A549 (cell line): Measurements from ENCODE around the gene GPRIN2. TPM values are rescaled to one million over a fixed set of nuclear protein-coding genes. Genes with fewer than 3 reads are reported as not detected.

Experiments
- ATAC-seq, 2 experiments: fragments of 200-7000 bp in 1 of 2; fragments of >200 bp in 1 of 2; cut with Nextera tagmentation in 1 of 2; cut with Tn5 transposase in 1 of 2; 3 replicates each; pipeline versions ENCODE4 v1.8.0 to v1.9.1; 2018 to 2020; ENCODE audit warnings: mild to moderate bottlenecking in 1 of 2, moderate library complexity in 1 of 2
- CTCF ChIA-PET: fragments of 300-600 bp; sonication (Branson Sonifier 250); formaldehyde crosslinking; extraction: SDS; loops from one replicate; lab custom pipeline; 2021; ENCODE audit warnings: antibody characterized with exemption, inconsistent platforms; lab: Yijun Ruan, JAX
- POLR2A ChIA-PET: fragments of 350-600 bp; formaldehyde crosslinking; extraction: SDS; loops from one replicate; lab custom pipeline; 2021; ENCODE audit warnings: antibody characterized with exemption, inconsistent platforms; lab: Yijun Ruan, JAX
- DNase-seq, 2 experiments: peaks; one replicate each; pipeline versions ENCODE4 v3.0.0 to v3.0.0-alpha.2; 2011 to 2016; ENCODE audit warnings: low read depth in 1 of 2, low spot score in 1 of 2
- FAIRE-seq: peaks from 2 replicates; lab custom pipeline; 2011; peaks lifted over from hg19 to GRCh38; lab: Jason Lieb, UNC
- H3K27ac ChIP-seq, 2 experiments: fragments of >200 bp; sonication (Bioruptor Twin); formaldehyde crosslinking; 3 replicates each; pipeline ENCODE4 v1.5.1; 2016 to 2017
- H3K4me1 ChIP-seq: fragments of >200 bp; sonication (Bioruptor Twin); formaldehyde crosslinking; 3 replicates; pipeline ENCODE4 v1.6.1; 2016
- H3K4me2 ChIP-seq: fragments of >200 bp; sonication (Bioruptor Twin); formaldehyde crosslinking; 3 replicates; pipeline ENCODE4 v1.6.1; 2016
- H3K4me3 ChIP-seq: fragments of >200 bp; sonication (Bioruptor Twin); formaldehyde crosslinking; 3 replicates; pipeline ENCODE4 v1.5.1; 2016
- H3K9me3 ChIP-seq: fragments of >200 bp; sonication (Bioruptor Twin); formaldehyde crosslinking; 3 replicates; pipeline ENCODE4 v1.6.1; 2016
- BCL3 ChIP-seq: fragments of >200 bp; sonication (Bioruptor Twin); formaldehyde crosslinking; IDR thresholded peaks from 3 replicates; pipeline ENCODE4 v1.6.1; 2016
- CBX2 ChIP-seq: fragments of 200-600 bp; sonication (generic); IDR thresholded peaks from 2 replicates; pipeline ENCODE4 v1.6.1; 2016; ENCODE audit warnings: low read depth, mild to moderate bottlenecking, borderline replicate concordance
- CBX8 ChIP-seq: fragments of 200-600 bp; sonication (generic); IDR thresholded peaks from 2 replicates; pipeline ENCODE4 v1.6.1; 2016
- CEBPB ChIP-seq, 2 experiments: fragments of >200 bp in 1 of 2; sonication (Bioruptor Twin) in 1 of 2; formaldehyde crosslinking in 1 of 2; IDR thresholded peaks; 2 replicates each; pipeline ENCODE4 v1.6.1; 2012 to 2016
- CHD2 ChIP-seq: fragments of 150-350 bp; IDR thresholded peaks from 2 replicates; pipeline ENCODE4 v1.6.1; 2014; ENCODE audit warnings: low read length; ENCODE audit not compliant: partially characterized antibody
- CHD4 ChIP-seq: fragments of 200-600 bp; sonication (generic); IDR thresholded peaks from 2 replicates; pipeline ENCODE4 v1.6.1; 2016; ENCODE audit warnings: antibody characterized with exemption, mild to moderate bottlenecking, borderline replicate concordance
- ESRRA ChIP-seq: fragments of 150-350 bp; IDR thresholded peaks from 2 replicates; pipeline ENCODE4 v1.6.1; 2014; ENCODE audit warnings: mild to moderate bottlenecking, low read length, borderline replicate concordance
- FOSB ChIP-seq: fragments of 250-450 bp; sonication (Bioruptor Pico); IDR thresholded peaks from 2 replicates; pipeline ENCODE4 v1.5.0; 2020; ENCODE audit warnings: mild to moderate bottlenecking, moderate library complexity
- FOSL2 ChIP-seq, 2 experiments: fragments of 450-650 bp in 1 of 2; fragments of >200 bp in 1 of 2; sonication (Bioruptor Twin) in 1 of 2; formaldehyde crosslinking; IDR thresholded peaks; 2 replicates each; pipeline versions ENCODE4 v1.5.0 to v1.6.1; 2016 to 2020; ENCODE audit warnings: mild to moderate bottlenecking in 1 of 2, moderate library complexity in 1 of 2
- FOXS1 ChIP-seq: fragments of 250-450 bp; sonication (Bioruptor Pico); IDR thresholded peaks from 2 replicates; pipeline ENCODE4 v1.5.0; 2020; ENCODE audit warnings: mild to moderate bottlenecking, moderate library complexity
- HEYL ChIP-seq: fragments of 250-450 bp; sonication (Bioruptor Pico); IDR thresholded peaks from 2 replicates; pipeline ENCODE4 v1.8.0; 2021; ENCODE audit warnings: mild to moderate bottlenecking, moderate library complexity
- HOXA7 ChIP-seq: fragments of 250-450 bp; sonication (Bioruptor Pico); IDR thresholded peaks from 2 replicates; pipeline ENCODE4 v1.5.0; 2020; ENCODE audit warnings: mild to moderate bottlenecking, moderate library complexity
- HOXB13 ChIP-seq: fragments of 250-450 bp; sonication (Bioruptor Pico); IDR thresholded peaks from 2 replicates; pipeline ENCODE4 v1.5.0; 2020; ENCODE audit warnings: low read depth, mild to moderate bottlenecking, moderate library complexity
- JUN ChIP-seq, 2 experiments: fragments of >200 bp; sonication (Bioruptor Twin); formaldehyde crosslinking; IDR thresholded peaks; 2 replicates in 1 of 2; 3 replicates in 1 of 2; pipeline ENCODE4 v1.6.1; 2016 to 2017
- JUNB ChIP-seq: fragments of >200 bp; sonication (Bioruptor Twin); formaldehyde crosslinking; IDR thresholded peaks from 2 replicates; pipeline ENCODE4 v1.6.1; 2016
- KDM5A ChIP-seq: fragments of 200-600 bp; sonication (generic); IDR thresholded peaks from 2 replicates; pipeline ENCODE4 v1.6.1; 2016; ENCODE audit warnings: antibody characterized with exemption, mild to moderate bottlenecking
- MAFK ChIP-seq: fragments of 450-650 bp; IDR thresholded peaks from 2 replicates; pipeline ENCODE4 v1.6.1; 2014; ENCODE audit not compliant: partially characterized antibody
- MYC ChIP-seq: IDR thresholded peaks from 2 replicates; pipeline ENCODE4 v1.6.1; 2012; ENCODE audit warnings: mild to moderate bottlenecking, inconsistent platforms, low read length, improper control_type of control experiment, borderline replicate concordance
- NFE2L2 ChIP-seq: fragments of 150-350 bp; conservative IDR thresholded peaks from 2 replicates; pipeline ENCODE4 v1.6.1; 2014; ENCODE audit warnings: low read length
- NPAS2 ChIP-seq: fragments of 250-450 bp; sonication (Bioruptor Pico); IDR thresholded peaks from 2 replicates; pipeline ENCODE4 v1.8.0; 2022; ENCODE audit warnings: mild to moderate bottlenecking, moderate library complexity, borderline replicate concordance
- NR3C1 ChIP-seq: fragments of >200 bp; sonication (Bioruptor Twin); formaldehyde crosslinking; IDR thresholded peaks from 3 replicates; pipeline ENCODE4 v1.6.1; 2017
- RAD21 ChIP-seq, 2 experiments: fragments of >200 bp in 1 of 2; sonication (Bioruptor Twin) in 1 of 2; formaldehyde crosslinking in 1 of 2; IDR thresholded peaks in 1 of 2; conservative IDR thresholded peaks in 1 of 2; 2 replicates in 1 of 2; 3 replicates in 1 of 2; pipeline ENCODE4 v1.6.1; 2012 to 2018; ENCODE audit warnings: inconsistent platforms in 1 of 2
- RARB ChIP-seq: fragments of 250-450 bp; sonication (Bioruptor Pico); IDR thresholded peaks from 2 replicates; pipeline ENCODE4 v1.8.0; 2021; ENCODE audit warnings: mild to moderate bottlenecking, moderate library complexity
- RFX5 ChIP-seq: fragments of 450-650 bp; IDR thresholded peaks from 2 replicates; pipeline ENCODE4 v1.7.1; 2014; ENCODE audit warnings: antibody characterized with exemption, mild to moderate bottlenecking, moderate library complexity
- SREBF2 ChIP-seq: fragments of 450-650 bp; IDR thresholded peaks from 2 replicates; pipeline ENCODE4 v1.6.1; 2014; ENCODE audit warnings: mild to moderate bottlenecking, moderate library complexity
- ZC3H11A ChIP-seq: fragments of 450-650 bp; IDR thresholded peaks from 2 replicates; pipeline ENCODE4 v1.6.1; 2014; ENCODE audit warnings: antibody characterized with exemption, mild to moderate bottlenecking
- ZFP36 ChIP-seq: fragments of 450-650 bp; IDR thresholded peaks from 2 replicates; pipeline ENCODE4 v1.6.1; 2014; ENCODE audit warnings: borderline replicate concordance; ENCODE audit not compliant: partially characterized antibody
- ZSCAN20 ChIP-seq: fragments of 250-450 bp; sonication (Bioruptor Pico); IDR thresholded peaks from 2 replicates; pipeline ENCODE4 v1.8.0; 2022; ENCODE audit warnings: mild to moderate bottlenecking, moderate library complexity
- WGBS: methylation state at CpG from one replicate; pipeline ENCODE4 v1.1.6; 2017; ENCODE audit errors: missing lambda C conversion rate; 5-methylcytosine and 5-hydroxymethylcytosine counted together
- polyA plus RNA-seq, 4 experiments: library from polyadenylated mRNA; depleted of rRNA in 3 of 4; stranded (reverse); fragments of >200 nt; fragmentation: RNase III in 1 of 4; extraction: RNeasy Plus Mini Kit Qiagen cat#74134 plus additional on column Dnase treatment in 1 of 4; gene quantifications; 2 replicates in 3 of 4; 3 replicates in 1 of 4; pipeline ENCODE4 v1.2.3, GENCODE V29; 2011 to 2017
- TF ChIP-seq, protein P1 (sequence below): fragments of 250-450 bp; sonication (Bioruptor Pico); IDR thresholded peaks from 2 replicates; pipeline ENCODE4 v1.5.0; 2021; ENCODE audit warnings: mild to moderate bottlenecking, moderate library complexity, borderline replicate concordance
- TF ChIP-seq, protein P2 (sequence below): IDR thresholded peaks from 2 replicates; pipeline ENCODE4 v1.6.1; 2012
- TF ChIP-seq, protein P3 (sequence below): IDR thresholded peaks from 2 replicates; pipeline ENCODE4 v1.6.1; 2012

Gene GPRIN2
- polyA plus RNA-seq, 2 of the 4 experiments (the other 2 are of a cell fraction), result 8.8 to 29.9 TPM

DNA sequence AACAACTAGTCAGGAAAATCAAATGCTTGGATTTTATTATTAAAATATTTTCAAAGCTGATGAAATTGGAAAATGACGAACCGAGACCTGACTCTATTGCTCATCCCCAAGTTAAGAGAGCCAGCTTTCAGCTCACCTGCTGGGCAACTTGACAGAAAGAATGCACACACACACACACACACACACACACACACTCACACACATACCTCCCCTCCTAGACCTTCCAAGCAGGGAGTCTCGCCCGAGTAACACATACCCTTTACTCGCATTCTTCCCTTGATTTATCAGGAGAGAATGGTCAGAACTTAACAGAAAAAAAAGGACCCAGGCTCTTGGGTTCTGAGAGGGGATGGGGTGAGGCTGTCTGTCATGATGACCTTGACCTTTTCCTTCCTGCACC is 19.1 kb downstream of the GPRIN2 start:
- whole genome bisulfite sequencing, result 77% methylated on average over 5 of the region's 5 CpGs
- no peak for TF ChIP-seq CEBPB (IDR thresholded peaks at IDR 0.05)
- no peak for TF ChIP-seq MAFK
- TF ChIP-seq KDM5A, result no peak
- peak; percentile 28; the same call in 1 of the 2 replicates for TF ChIP-seq RARB (CRISPR knock-in tag)
- no peak for TF ChIP-seq CHD4
- 0 out of 2 replicates have a peak, but pooled peaks have one; percentile 8 for TF ChIP-seq HOXB13
- no peak for TF ChIP-seq FOXS1 (CRISPR knock-in tag)
- no peak for TF ChIP-seq ZC3H11A
- no peak for TF ChIP-seq MYC
- no peak for TF ChIP-seq HEYL (CRISPR knock-in tag)
- TF ChIP-seq RAD21 (conservative IDR thresholded peaks at IDR 0.05 in 1 of 2, IDR thresholded peaks at IDR 0.05 in 1 of 2), result no peak
- no peak for TF ChIP-seq JUNB
- TF ChIP-seq, protein P1, sequence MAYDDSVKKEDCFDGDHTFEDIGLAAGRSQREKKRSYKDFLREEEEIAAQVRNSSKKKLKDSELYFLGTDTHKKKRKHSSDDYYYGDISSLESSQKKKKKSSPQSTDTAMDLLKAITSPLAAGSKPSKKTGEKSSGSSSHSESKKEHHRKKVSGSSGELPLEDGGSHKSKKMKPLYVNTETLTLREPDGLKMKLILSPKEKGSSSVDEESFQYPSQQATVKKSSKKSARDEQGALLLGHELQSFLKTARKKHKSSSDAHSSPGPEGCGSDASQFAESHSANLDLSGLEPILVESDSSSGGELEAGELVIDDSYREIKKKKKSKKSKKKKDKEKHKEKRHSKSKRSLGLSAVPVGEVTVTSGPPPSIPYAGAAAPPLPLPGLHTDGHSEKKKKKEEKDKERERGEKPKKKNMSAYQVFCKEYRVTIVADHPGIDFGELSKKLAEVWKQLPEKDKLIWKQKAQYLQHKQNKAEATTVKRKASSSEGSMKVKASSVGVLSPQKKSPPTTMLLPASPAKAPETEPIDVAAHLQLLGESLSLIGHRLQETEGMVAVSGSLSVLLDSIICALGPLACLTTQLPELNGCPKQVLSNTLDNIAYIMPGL (CRISPR knock-in tag), result no peak
- TF ChIP-seq NPAS2 (CRISPR knock-in tag), result no peak
- Histone ChIP-seq H3K4me2 (peak overlapping the region; percentile 84), H3K27ac (peak overlapping the region; percentile 89 to 97), H3K4me3 (no peak overlapping the region), H3K4me1 (peaks cover 66% of the 10 kb centered on the region), H3K9me3 (no peaks in the 10 kb centered on the region)
- ChIA-PET POLR2A (interaction anchor here (3.2 to 5.1 kb wide), 2 partner anchors 11 to 14 kb away, joined by 11 to 77 read pairs; no protein-coding TSS in a partner anchor), CTCF (interaction anchor here (1.2 to 5.7 kb wide), 7 partner anchors 7 to 308 kb away, joined by 3 to 67 read pairs (median 4); no protein-coding TSS in a partner anchor)
- FAIRE-seq (no peak), DNase-seq (no peak), ATAC-seq (no peak)

DNA sequence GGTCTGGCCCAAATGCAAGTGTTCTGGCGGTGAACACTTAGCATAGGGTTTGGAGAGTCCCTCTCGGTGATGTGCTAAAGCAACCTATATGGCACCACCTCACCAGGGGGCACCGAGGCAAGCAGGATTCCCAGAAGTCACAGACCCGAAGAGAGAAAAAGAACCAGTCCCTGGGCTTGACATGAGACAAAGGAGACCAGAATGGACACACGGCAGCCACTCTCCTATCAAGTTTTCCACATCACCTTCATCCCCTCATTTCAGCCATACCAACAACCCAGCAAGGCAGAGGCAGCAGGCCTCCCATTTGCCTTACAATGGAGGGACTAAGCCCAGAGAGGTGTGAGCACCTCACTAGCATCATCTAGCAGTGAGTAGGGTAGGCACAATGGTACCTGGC is 19.7 kb downstream of the GPRIN2 start:
- ChIA-PET CTCF (interaction anchor here (0.7 to 5.7 kb wide), 5 partner anchors 9 to 1753 kb away, joined by 3 to 67 read pairs (median 4); no protein-coding TSS in a partner anchor), POLR2A (interaction anchor here (5.1 kb wide), 1 partner anchor 13 kb away, joined by 77 read pairs; no protein-coding TSS in a partner anchor)
- H3K27ac ChIP-seq, result peak overlapping the region; percentile 89 to 97
- H3K4me1 ChIP-seq, result peaks cover 66% of the 10 kb centered on the region
- no peak for TF ChIP-seq CBX8
- 0 out of 2 replicates have a peak, but pooled peaks have one; percentile 14 for TF ChIP-seq HOXB13
- no peaks in the 10 kb centered on the region for H3K9me3 ChIP-seq
- DNase-seq (no peak), ATAC-seq (no peak), FAIRE-seq (no peak)
- H3K4me2 ChIP-seq, result peak overlapping the region; percentile 84; the same call in 1 of the 3 replicates
- no peak overlapping the region for H3K4me3 ChIP-seq
- 95% methylated on average over 5 of the region's 5 CpGs for WGBS

DNA sequence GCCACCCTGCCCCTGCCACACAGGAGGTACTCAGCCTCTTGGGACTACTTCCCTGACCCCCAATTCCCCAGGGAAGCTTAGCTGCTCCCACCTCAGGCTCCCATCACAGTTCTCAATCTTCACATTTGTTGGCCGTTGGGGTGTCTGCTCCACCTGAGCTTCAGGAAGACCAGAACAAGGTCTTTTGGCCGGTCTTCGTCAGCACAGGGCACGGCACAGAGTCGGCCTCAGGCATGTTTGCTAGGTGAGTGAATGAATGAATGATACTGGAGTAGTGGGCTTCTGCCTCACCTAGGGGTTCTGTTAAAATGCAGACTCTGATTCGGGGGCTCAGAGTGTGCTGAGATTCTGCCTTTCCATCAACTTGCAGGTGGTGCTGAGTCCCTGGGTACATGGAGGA is 20.3 kb downstream of the GPRIN2 start:
- CTCF ChIA-PET, result interaction anchor here (0.7 to 5.7 kb wide), 5 partner anchors 8 to 1754 kb away, joined by 3 to 67 read pairs (median 4); no protein-coding TSS in a partner anchor
- POLR2A ChIA-PET, result no interaction called here
- Histone ChIP-seq H3K4me1 (peaks cover 70% of the 10 kb centered on the region), H3K4me3 (no peak overlapping the region), H3K27ac (peak overlapping the region; percentile 89 to 97), H3K9me3 (no peaks in the 10 kb centered on the region), H3K4me2 (no peak overlapping the region)
- WGBS, result 95% methylated on average over 6 of the region's 6 CpGs
- TF ChIP-seq SREBF2 (no peak), RFX5 (no peak), FOSL2 (IDR thresholded peaks at IDR 0.05) (no peak), FOSL2 (CRISPR knock-in tag; IDR thresholded peaks at IDR 0.05) (no peak), MAFK (no peak), HOXA7 (CRISPR knock-in tag) (no peak), ZSCAN20 (CRISPR knock-in tag) (no peak), NR3C1 (no peak), JUNB (no peak), JUN (IDR thresholded peaks at IDR 0.05) (no peak), NFE2L2 (no peak), FOSB (CRISPR knock-in tag) (no peak), ESRRA (no peak), ZFP36 (no peak), CHD2 (no peak), BCL3 (no peak), CBX2 (no peak)
- TF ChIP-seq, protein P2, sequence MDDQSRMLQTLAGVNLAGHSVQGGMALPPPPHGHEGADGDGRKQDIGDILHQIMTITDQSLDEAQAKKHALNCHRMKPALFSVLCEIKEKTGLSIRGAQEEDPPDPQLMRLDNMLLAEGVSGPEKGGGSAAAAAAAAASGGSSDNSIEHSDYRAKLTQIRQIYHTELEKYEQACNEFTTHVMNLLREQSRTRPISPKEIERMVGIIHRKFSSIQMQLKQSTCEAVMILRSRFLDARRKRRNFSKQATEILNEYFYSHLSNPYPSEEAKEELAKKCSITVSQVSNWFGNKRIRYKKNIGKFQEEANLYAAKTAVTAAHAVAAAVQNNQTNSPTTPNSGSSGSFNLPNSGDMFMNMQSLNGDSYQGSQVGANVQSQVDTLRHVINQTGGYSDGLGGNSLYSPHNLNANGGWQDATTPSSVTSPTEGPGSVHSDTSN, result no peak
- TF ChIP-seq, protein P3, sequence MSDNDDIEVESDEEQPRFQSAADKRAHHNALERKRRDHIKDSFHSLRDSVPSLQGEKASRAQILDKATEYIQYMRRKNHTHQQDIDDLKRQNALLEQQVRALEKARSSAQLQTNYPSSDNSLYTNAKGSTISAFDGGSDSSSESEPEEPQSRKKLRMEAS, result no peak
- FAIRE-seq (no peak), DNase-seq (no peak), ATAC-seq (no peak)
